ENCODE measurements around the gene TOLLIP.

GRCh38 chr11:1225386-1226225 lies 83.8 kb downstream of the TOLLIP start:
- TF ChIP-seq CTCF (conservative IDR thresholded peaks at IDR 0.05) (no peak), EZH2 (IDR thresholded peaks at IDR 0.05; ENCODE audit: low read depth) (no peak)
